ENCODE measurements around the gene STAB2. TPM values are rescaled to one million over a fixed set of nuclear protein-coding genes. Genes with fewer than 3 reads are reported as not detected.

Gene STAB2
- polyA plus RNA-seq, 1 donor from 2014 or later, result not detected

DNA sequence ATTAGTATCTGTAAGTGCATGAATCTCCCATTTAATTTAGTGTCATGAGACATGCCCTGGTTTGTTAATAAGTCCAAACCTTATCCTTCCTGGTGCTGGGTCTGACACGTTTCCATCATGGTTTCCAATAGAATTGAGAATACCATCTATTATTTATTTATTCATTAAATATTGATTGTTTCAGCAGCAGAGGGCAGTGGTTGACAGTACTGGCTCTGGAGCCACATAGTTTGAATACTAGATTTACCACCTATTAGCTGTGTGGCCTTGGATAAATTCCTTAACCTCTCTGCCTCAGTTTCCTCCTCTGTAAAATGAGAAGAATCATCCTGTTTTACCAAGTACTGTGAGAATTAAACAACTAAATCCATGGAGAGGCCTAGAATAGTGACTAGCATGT is 941 bp upstream of the STAB2 start:
- Histone ChIP-seq H3K27ac (ENCODE audit: low read length) (no peak overlapping the region), H2AFZ (ENCODE audit: low read depth, low read length) (no peak overlapping the region), H3F3A (ENCODE audit: insufficient read depth, low read length, poor library complexity, severe bottlenecking) (no peaks in the 10 kb centered on the region), H4K20me1 (ENCODE audit: insufficient read depth) (no peaks in the 10 kb centered on the region), H3K27me3 (ENCODE audit: insufficient read depth, low read depth, low read length) (no peaks in the 10 kb centered on the region), H3K9me2 (ENCODE audit: insufficient read depth, low read length) (no peaks in the 10 kb centered on the region), H3K79me2 (replicated peaks; ENCODE audit: insufficient read depth, low read length) (no peaks in the 10 kb centered on the region), H3K9ac (ENCODE audit: low read length) (no peak overlapping the region), H3K9me3 (ENCODE audit: low read length) (no peaks in the 10 kb centered on the region), H3K4me3 (ENCODE audit: low read length) (no peak overlapping the region), H3K36me3 (ENCODE audit: insufficient read depth, low read length) (no peaks in the 10 kb centered on the region), H3K4me2 (ENCODE audit: low read length) (no peak overlapping the region)
- TF ChIP-seq SMC3 (conservative IDR thresholded peaks at IDR 0.05; ENCODE audit: poor library complexity), result peak; percentile 18
- TF ChIP-seq RAD21 (conservative IDR thresholded peaks at IDR 0.05), result peak; percentile 18
- TF ChIP-seq EP300 (conservative IDR thresholded peaks at IDR 0.05; ENCODE audit: poor library complexity, severe bottlenecking), result no peak
- TF ChIP-seq, protein P1, sequence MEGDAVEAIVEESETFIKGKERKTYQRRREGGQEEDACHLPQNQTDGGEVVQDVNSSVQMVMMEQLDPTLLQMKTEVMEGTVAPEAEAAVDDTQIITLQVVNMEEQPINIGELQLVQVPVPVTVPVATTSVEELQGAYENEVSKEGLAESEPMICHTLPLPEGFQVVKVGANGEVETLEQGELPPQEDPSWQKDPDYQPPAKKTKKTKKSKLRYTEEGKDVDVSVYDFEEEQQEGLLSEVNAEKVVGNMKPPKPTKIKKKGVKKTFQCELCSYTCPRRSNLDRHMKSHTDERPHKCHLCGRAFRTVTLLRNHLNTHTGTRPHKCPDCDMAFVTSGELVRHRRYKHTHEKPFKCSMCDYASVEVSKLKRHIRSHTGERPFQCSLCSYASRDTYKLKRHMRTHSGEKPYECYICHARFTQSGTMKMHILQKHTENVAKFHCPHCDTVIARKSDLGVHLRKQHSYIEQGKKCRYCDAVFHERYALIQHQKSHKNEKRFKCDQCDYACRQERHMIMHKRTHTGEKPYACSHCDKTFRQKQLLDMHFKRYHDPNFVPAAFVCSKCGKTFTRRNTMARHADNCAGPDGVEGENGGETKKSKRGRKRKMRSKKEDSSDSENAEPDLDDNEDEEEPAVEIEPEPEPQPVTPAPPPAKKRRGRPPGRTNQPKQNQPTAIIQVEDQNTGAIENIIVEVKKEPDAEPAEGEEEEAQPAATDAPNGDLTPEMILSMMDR (IDR thresholded peaks at IDR 0.05; ENCODE audit: poor library complexity, severe bottlenecking), result no peak

DNA sequence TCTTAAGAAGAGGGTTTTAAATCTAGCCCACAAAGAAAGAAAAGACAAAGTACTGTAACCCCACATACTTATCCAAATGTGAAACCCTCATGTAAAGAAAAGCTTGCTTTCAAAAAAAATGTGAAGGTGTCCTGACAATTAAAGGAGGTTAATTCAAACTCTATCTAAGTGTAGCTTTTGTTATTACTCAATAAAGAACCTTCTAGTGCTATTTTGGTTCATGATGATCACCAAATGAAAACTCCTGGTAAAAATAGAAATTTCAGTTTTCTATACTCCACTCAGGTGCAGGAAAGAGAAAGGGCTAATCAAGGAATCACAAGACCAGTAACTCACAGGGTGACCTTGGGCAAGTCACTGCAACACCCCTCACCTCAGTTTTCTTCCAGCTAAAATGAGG is 1.6 kb downstream of the STAB2 start:
- Histone ChIP-seq H3K79me2 (replicated peaks; ENCODE audit: insufficient read depth, low read length) (no peaks in the 10 kb centered on the region), H3K9me3 (ENCODE audit: low read length) (no peaks in the 10 kb centered on the region), H3K27me3 (ENCODE audit: insufficient read depth, low read depth, low read length) (no peaks in the 10 kb centered on the region), H3F3A (ENCODE audit: insufficient read depth, low read length, poor library complexity, severe bottlenecking) (no peaks in the 10 kb centered on the region), H3K9me2 (ENCODE audit: insufficient read depth, low read length) (no peaks in the 10 kb centered on the region), H3K9ac (ENCODE audit: low read length) (no peak overlapping the region), H3K27ac (ENCODE audit: low read length) (no peak overlapping the region), H3K36me3 (ENCODE audit: insufficient read depth, low read length) (no peaks in the 10 kb centered on the region), H4K20me1 (ENCODE audit: insufficient read depth) (no peaks in the 10 kb centered on the region), H2AFZ (ENCODE audit: low read depth, low read length) (no peak overlapping the region), H3K4me2 (ENCODE audit: low read length) (no peak overlapping the region), H3K4me3 (ENCODE audit: low read length) (no peak overlapping the region)
- TF ChIP-seq RAD21 (conservative IDR thresholded peaks at IDR 0.05) (no peak), SMC3 (conservative IDR thresholded peaks at IDR 0.05; ENCODE audit: poor library complexity) (no peak), TAF1 (IDR thresholded peaks at IDR 0.05; ENCODE audit: low read depth) (no peak), POLR2AphosphoS5 (IDR thresholded peaks at IDR 0.05) (no peak), EZH2 (IDR thresholded peaks at IDR 0.05; ENCODE audit: borderline replicate concordance, insufficient read depth, low read length, poor library complexity, severe bottlenecking) (no peak), EP300 (conservative IDR thresholded peaks at IDR 0.05; ENCODE audit: poor library complexity, severe bottlenecking) (no peak), MXI1 (conservative IDR thresholded peaks at IDR 0.05; ENCODE audit: poor library complexity, severe bottlenecking) (no peak)
- TF ChIP-seq, protein P2, sequence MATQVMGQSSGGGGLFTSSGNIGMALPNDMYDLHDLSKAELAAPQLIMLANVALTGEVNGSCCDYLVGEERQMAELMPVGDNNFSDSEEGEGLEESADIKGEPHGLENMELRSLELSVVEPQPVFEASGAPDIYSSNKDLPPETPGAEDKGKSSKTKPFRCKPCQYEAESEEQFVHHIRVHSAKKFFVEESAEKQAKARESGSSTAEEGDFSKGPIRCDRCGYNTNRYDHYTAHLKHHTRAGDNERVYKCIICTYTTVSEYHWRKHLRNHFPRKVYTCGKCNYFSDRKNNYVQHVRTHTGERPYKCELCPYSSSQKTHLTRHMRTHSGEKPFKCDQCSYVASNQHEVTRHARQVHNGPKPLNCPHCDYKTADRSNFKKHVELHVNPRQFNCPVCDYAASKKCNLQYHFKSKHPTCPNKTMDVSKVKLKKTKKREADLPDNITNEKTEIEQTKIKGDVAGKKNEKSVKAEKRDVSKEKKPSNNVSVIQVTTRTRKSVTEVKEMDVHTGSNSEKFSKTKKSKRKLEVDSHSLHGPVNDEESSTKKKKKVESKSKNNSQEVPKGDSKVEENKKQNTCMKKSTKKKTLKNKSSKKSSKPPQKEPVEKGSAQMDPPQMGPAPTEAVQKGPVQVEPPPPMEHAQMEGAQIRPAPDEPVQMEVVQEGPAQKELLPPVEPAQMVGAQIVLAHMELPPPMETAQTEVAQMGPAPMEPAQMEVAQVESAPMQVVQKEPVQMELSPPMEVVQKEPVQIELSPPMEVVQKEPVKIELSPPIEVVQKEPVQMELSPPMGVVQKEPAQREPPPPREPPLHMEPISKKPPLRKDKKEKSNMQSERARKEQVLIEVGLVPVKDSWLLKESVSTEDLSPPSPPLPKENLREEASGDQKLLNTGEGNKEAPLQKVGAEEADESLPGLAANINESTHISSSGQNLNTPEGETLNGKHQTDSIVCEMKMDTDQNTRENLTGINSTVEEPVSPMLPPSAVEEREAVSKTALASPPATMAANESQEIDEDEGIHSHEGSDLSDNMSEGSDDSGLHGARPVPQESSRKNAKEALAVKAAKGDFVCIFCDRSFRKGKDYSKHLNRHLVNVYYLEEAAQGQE (IDR thresholded peaks at IDR 0.05; ENCODE audit: borderline replicate concordance), result no peak
- TF ChIP-seq, protein P1 (IDR thresholded peaks at IDR 0.05; ENCODE audit: poor library complexity, severe bottlenecking), result no peak

All from neural cell (in vitro differentiated cells).